NOMO-1 treated with DMSO at 0.1 percent for 48 hours (cell line): ENCODE data around the gene DOK6.
"Not testable (repeated sequence)": the region's sequence is repeated elsewhere in the genome, so short reads cannot be mapped to it uniquely, and the experiment has no call there.

Experiments used
- DNase-seq: peaks from one replicate; lab custom pipeline; 2025; ENCODE audit not compliant: unreplicated experiment; lab: John Stamatoyannopoulos, UW

DOK6 gene

GRCh38 chr18:69400253-69400975 is at the start of gene DOK6:
Gene DOK6 (plus strand): TSS chr18:69400888.
- DNase-seq: no peak

- DNase-seq: no peak
These were observed 47.7 kb upstream of the DOK6 start for GRCh38 chr18:69353023-69353422.

- DNase-seq: no peak
These were observed 43.1 kb upstream of the DOK6 start for GRCh38 chr18:69357590-69357989.

GRCh38 chr18:69358212-69358895 is 42.3 kb upstream of the DOK6 start:
- no peak for DNase-seq

- DNase-seq: not testable (repeated sequence)
These were observed 40.9 kb upstream of the DOK6 start for GRCh38 chr18:69359768-69360167.

- no peak for DNase-seq
These were observed 35.8 kb upstream of the DOK6 start for GRCh38 chr18:69364930-69365329.

GRCh38 chr18:69365658-69366057 is 35.0 kb upstream of the DOK6 start:
- no peak for DNase-seq

- no peak for DNase-seq
These were observed 33.6 kb upstream of the DOK6 start for GRCh38 chr18:69367104-69367503.

GRCh38 chr18:69371729-69372128 is 29.0 kb upstream of the DOK6 start:
- DNase-seq: no peak

- DNase-seq: no peak
These were observed 20.4 kb upstream of the DOK6 start for GRCh38 chr18:69380324-69380723.

GRCh38 chr18:69383186-69383585 is 17.5 kb upstream of the DOK6 start:
- no peak for DNase-seq

GRCh38 chr18:69387186-69387585 is 13.5 kb upstream of the DOK6 start:
- DNase-seq: no peak

- DNase-seq: no peak
These were observed 12.5 kb upstream of the DOK6 start for GRCh38 chr18:69388222-69388621.

GRCh38 chr18:69397096-69397495 is 3.6 kb upstream of the DOK6 start:
- DNase-seq: no peak

- DNase-seq: no peak
These were observed 1.4 kb upstream of the DOK6 start for GRCh38 chr18:69399253-69399652.

GRCh38 chr18:69400976-69401225 is 213 bp downstream of the DOK6 start:
- DNase-seq: no peak

- DNase-seq: no peak
These were observed 711 bp downstream of the DOK6 start for GRCh38 chr18:69401226-69401971.

- no peak for DNase-seq
These were observed 1.4 kb downstream of the DOK6 start for GRCh38 chr18:69401972-69402532.

- DNase-seq: no peak
These were observed 1.9 kb downstream of the DOK6 start for GRCh38 chr18:69402533-69402989.

- DNase-seq: no peak
These were observed 7.8 kb downstream of the DOK6 start for GRCh38 chr18:69408522-69408921.

GRCh38 chr18:69411199-69411598 is 10.5 kb downstream of the DOK6 start:
- no peak for DNase-seq

GRCh38 chr18:69414184-69414583 is 13.5 kb downstream of the DOK6 start:
- no peak for DNase-seq
